NCI-H510A treated with DMSO at 0.1 percent for 48 hours (cell line): Measurements from ENCODE around the gene TROAP.
"Not testable (repeated sequence)": the region's sequence is repeated elsewhere in the genome, so short reads cannot be mapped to it uniquely, and the experiment has no call there.

Experiments
- DNase-seq: peaks from one replicate; lab custom pipeline; 2025; lab: John Stamatoyannopoulos, UW

Gene TROAP

GRCh38 chr12:49328816-49329215 lies 5.8 kb downstream of the TROAP start:
- DNase-seq: no peak

- DNase-seq: no peak
Measured at GRCh38 chr12:49330032-49330619, 7.1 kb downstream of the TROAP start.

GRCh38 chr12:49330631-49331379 lies 7.8 kb downstream of the TROAP start:
- no peak for DNase-seq

- peak; percentile 41 for DNase-seq
Measured at GRCh38 chr12:49331380-49332222, 8.5 kb downstream of the TROAP start.

GRCh38 chr12:49332441-49332861 lies 9.4 kb downstream of the TROAP start:
- no peak for DNase-seq

- DNase-seq: peak; percentile 34
Measured at GRCh38 chr12:49332891-49333371, 9.9 kb downstream of the TROAP start.

GRCh38 chr12:49333778-49334177 lies 10.7 kb downstream of the TROAP start:
- DNase-seq: not testable (repeated sequence)

- no peak for DNase-seq
Measured at GRCh38 chr12:49334226-49334625, 11.2 kb downstream of the TROAP start.

- no peak for DNase-seq
Measured at GRCh38 chr12:49334681-49335080, 11.6 kb downstream of the TROAP start.

- DNase-seq: no peak
Measured at GRCh38 chr12:49335118-49335954, 12.3 kb downstream of the TROAP start.

- no peak for DNase-seq
Measured at GRCh38 chr12:49335955-49336644, 13.0 kb downstream of the TROAP start.

GRCh38 chr12:49336645-49337584 lies 13.9 kb downstream of the TROAP start, which contains the start of gene C1QL4:
C1QL4 (minus strand) TSS chr12:49337188; CDS start chr12:49336477, 711 bp downstream.
- peak; percentile 61 for DNase-seq

- no peak for DNase-seq
Measured at GRCh38 chr12:49338830-49339463, 15.9 kb downstream of the TROAP start.

GRCh38 chr12:49339464-49339861 lies 16.4 kb downstream of the TROAP start:
- no peak for DNase-seq

- DNase-seq: no peak
Measured at GRCh38 chr12:49340095-49340870, 17.2 kb downstream of the TROAP start.

- no peak for DNase-seq
Measured at GRCh38 chr12:49340971-49341776, 18.1 kb downstream of the TROAP start.

GRCh38 chr12:49341777-49342065 lies 18.7 kb downstream of the TROAP start:
- DNase-seq: no peak
